Ishikawa (cell line): ENCODE results near the gene SLC46A2.

Experiments used
- CEBPB ChIP-seq: IDR thresholded peaks from 2 replicates; pipeline ENCODE4 v1.6.1; 2012
- CREB1 ChIP-seq: IDR thresholded peaks from 2 replicates; pipeline ENCODE4 v1.6.1; 2012; ENCODE audit warnings: low read depth
- EGR1 ChIP-seq: IDR thresholded peaks from 2 replicates; pipeline ENCODE4 v1.6.1; 2012
- EP300 ChIP-seq: IDR thresholded peaks from 2 replicates; pipeline ENCODE4 v1.6.1; 2012; ENCODE audit warnings: borderline replicate concordance
- FOXM1 ChIP-seq: IDR thresholded peaks from 2 replicates; pipeline ENCODE4 v1.6.1; 2012; ENCODE audit warnings: low read depth, borderline replicate concordance
- MAX ChIP-seq: IDR thresholded peaks from 2 replicates; pipeline ENCODE4 v1.6.1; 2012
- NFIC ChIP-seq: IDR thresholded peaks from 2 replicates; pipeline ENCODE4 v1.6.1; 2012
- RAD21 ChIP-seq: IDR thresholded peaks from 2 replicates; pipeline ENCODE4 v1.6.1; 2012; ENCODE audit warnings: low read depth
- REST ChIP-seq: IDR thresholded peaks from 2 replicates; pipeline ENCODE4 v1.6.1; 2012; ENCODE audit warnings: low read depth, mild to moderate bottlenecking
- TAF1 ChIP-seq: IDR thresholded peaks from 2 replicates; pipeline ENCODE4 v1.6.1; 2012; ENCODE audit warnings: low read depth, mild to moderate bottlenecking
- TCF12 ChIP-seq: IDR thresholded peaks from 2 replicates; pipeline ENCODE4 v1.6.1; 2012; ENCODE audit warnings: low read depth
- TEAD4 ChIP-seq: IDR thresholded peaks from 2 replicates; pipeline ENCODE4 v1.6.1; 2012
- USF1 ChIP-seq: IDR thresholded peaks from 2 replicates; pipeline ENCODE4 v1.6.1; 2012
- YY1 ChIP-seq: IDR thresholded peaks from 2 replicates; pipeline ENCODE4 v1.6.1; 2012; ENCODE audit warnings: low read depth
- ZBTB7A ChIP-seq: IDR thresholded peaks from 2 replicates; pipeline ENCODE4 v1.6.1; 2012; ENCODE audit warnings: low read depth

The SLC46A2 gene

GRCh38 chr9:112860451-112860850 is 30.2 kb downstream of the SLC46A2 start:
- TF ChIP-seq USF1 (no peak), REST (no peak), CREB1 (no peak), MAX (no peak), EGR1 (no peak), RAD21 (no peak)

GRCh38 chr9:112858625-112859147 is 32.0 kb downstream of the SLC46A2 start:
- no peak for TF ChIP-seq YY1
- no peak for TF ChIP-seq EP300
- no peak for TF ChIP-seq TCF12
- no peak for TF ChIP-seq TEAD4
- TF ChIP-seq CEBPB: no peak
- TF ChIP-seq MAX: no peak
- TF ChIP-seq RAD21: no peak
- no peak for TF ChIP-seq CREB1
- TF ChIP-seq REST: no peak
- no peak for TF ChIP-seq FOXM1

- TF ChIP-seq TAF1 (no peak), USF1 (no peak), YY1 (no peak), REST (no peak), ZBTB7A (no peak), EGR1 (no peak), CEBPB (no peak), CREB1 (no peak), TCF12 (no peak), FOXM1 (no peak), RAD21 (no peak), NFIC (no peak), MAX (no peak), TEAD4 (no peak), EP300 (no peak)
Observed at GRCh38 chr9:112858005-112858404, 32.7 kb downstream of the SLC46A2 start.

GRCh38 chr9:112856843-112857242 is 33.8 kb downstream of the SLC46A2 start:
- TF ChIP-seq MAX: no peak

GRCh38 chr9:112856200-112856599 is 34.5 kb downstream of the SLC46A2 start:
- TF ChIP-seq EGR1: no peak
- TF ChIP-seq REST: no peak
- no peak for TF ChIP-seq RAD21
- no peak for TF ChIP-seq NFIC
- no peak for TF ChIP-seq EP300
- no peak for TF ChIP-seq USF1
- no peak for TF ChIP-seq TAF1
- TF ChIP-seq ZBTB7A: no peak
- no peak for TF ChIP-seq YY1
